ENCODE results near the gene SLC12A5.

Gene SLC12A5

DNA sequence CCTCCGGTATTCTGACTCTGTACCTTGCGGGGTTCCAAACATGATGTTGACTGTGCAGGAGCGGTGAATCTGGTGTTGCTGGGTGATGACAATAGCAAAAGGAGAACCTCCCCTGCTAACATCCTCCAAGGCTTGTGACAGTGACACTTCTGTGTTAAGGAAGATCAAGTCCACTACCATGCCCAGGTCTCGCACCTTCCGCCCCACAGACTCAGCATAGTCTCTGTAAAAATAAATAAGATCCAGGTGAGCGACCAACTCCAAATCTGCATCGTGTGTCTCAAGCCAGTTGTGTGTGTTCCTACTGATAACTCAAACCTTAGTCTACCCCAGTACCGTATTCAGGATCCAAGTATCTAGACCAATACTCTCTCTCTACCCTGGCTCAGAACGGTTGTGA, 36.0 kb downstream of the SLC12A5 start:
- Histone ChIP-seq H3K4me2 (ENCODE audit: insufficient read depth, low read length, poor library complexity, severe bottlenecking) (no peak overlapping the region), H3K9ac (ENCODE audit: low read depth, low read length, poor library complexity) (no peak overlapping the region), H3K18ac (ENCODE audit: low read length) (no peak overlapping the region), H3K23ac (ENCODE audit: low read depth, low read length, poor library complexity) (no peak overlapping the region), H3K9me3 (replicated peaks in 1 of 2; ENCODE audit: control insufficient read depth in 2 of 2, insufficient read depth in 1 of 2, low read depth in 1 of 2, low read length in 2 of 2) (no peaks in the 10 kb centered on the region), H4K8ac (ENCODE audit: low read depth, low read length) (no peak overlapping the region), H3K4me3 (ENCODE audit: low read length in 2 of 2) (no peak overlapping the region), H3K4me1 (ENCODE audit: control insufficient read depth in 2 of 2, insufficient read depth in 1 of 2, low read depth in 1 of 2, low read length in 2 of 2) (no peaks in the 10 kb centered on the region), H3K79me1 (ENCODE audit: low read depth, low read length) (no peaks in the 10 kb centered on the region), H2AK5ac (ENCODE audit: low read depth, low read length) (no peak overlapping the region), H2BK15ac (ENCODE audit: low read length) (no peak overlapping the region), H3K36me3 (replicated peaks in 1 of 2; ENCODE audit: control insufficient read depth in 2 of 2, insufficient read depth in 2 of 2, low read length in 2 of 2) (peaks cover 65 to 99% of the 10 kb centered on the region in 2 donors), H3K27ac (replicated peaks; ENCODE audit: low read length) (no peak overlapping the region), H2AFZ (ENCODE audit: low read length) (no peak overlapping the region), H2BK12ac (ENCODE audit: low read length) (no peak overlapping the region), H2BK120ac (ENCODE audit: low read depth, low read length) (no peak overlapping the region), H4K91ac (ENCODE audit: low read depth, low read length, poor library complexity) (no peak overlapping the region), H3K14ac (ENCODE audit: low read length) (no peak overlapping the region), H2BK5ac (ENCODE audit: low read length) (no peak overlapping the region), H3K27me3 (ENCODE audit: control insufficient read depth in 3 of 3, insufficient read depth in 3 of 3, low read depth in 1 of 3, low read length in 3 of 3) (no peaks in the 10 kb centered on the region), H3K4ac (ENCODE audit: low read length) (no peak overlapping the region)
- DNase-seq (ENCODE audit: low spot score) = no peak
- no CpG with 5 or more reads among the region's 9 CpGs for WGBS, 2 donors (ENCODE audit: extremely low coverage in 2 of 2, insufficient read length in 2 of 2, insufficient replicate concordance in 1 of 2)

DNA sequence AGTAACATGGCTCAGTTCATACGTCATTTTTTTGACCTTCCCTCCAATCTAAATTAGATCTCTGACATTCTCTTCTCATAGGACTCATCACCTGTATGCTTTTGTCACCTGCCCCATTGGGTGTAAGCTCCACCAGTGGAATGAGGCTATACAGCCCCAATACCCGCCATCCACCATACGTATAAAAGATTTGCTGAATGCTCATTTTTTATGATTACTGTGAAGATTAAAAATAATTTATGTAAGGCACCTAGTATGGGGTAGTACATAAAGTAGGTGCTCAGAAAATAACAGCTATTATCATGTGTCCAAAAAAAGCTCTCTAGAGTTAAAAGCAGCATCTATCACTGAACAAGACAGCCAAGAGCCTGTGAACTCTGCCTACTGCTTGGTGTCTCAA, 36.7 kb downstream of the SLC12A5 start:
- Histone ChIP-seq H3K14ac (ENCODE audit: low read length) (no peak overlapping the region), H3K36me3 (replicated peaks in 1 of 2; ENCODE audit: control insufficient read depth in 2 of 2, insufficient read depth in 2 of 2, low read length in 2 of 2) (peaks cover 61 to 99% of the 10 kb centered on the region in 2 donors), H4K91ac (ENCODE audit: low read depth, low read length, poor library complexity) (no peak overlapping the region), H3K9me3 (replicated peaks in 1 of 2; ENCODE audit: control insufficient read depth in 2 of 2, insufficient read depth in 1 of 2, low read depth in 1 of 2, low read length in 2 of 2) (no peaks in the 10 kb centered on the region), H3K27me3 (ENCODE audit: control insufficient read depth in 3 of 3, insufficient read depth in 3 of 3, low read depth in 1 of 3, low read length in 3 of 3) (no peaks in the 10 kb centered on the region), H3K27ac (replicated peaks; ENCODE audit: low read length) (no peak overlapping the region), H2BK120ac (ENCODE audit: low read depth, low read length) (no peak overlapping the region), H3K79me1 (ENCODE audit: low read depth, low read length) (no peaks in the 10 kb centered on the region), H2AK5ac (ENCODE audit: low read depth, low read length) (no peak overlapping the region), H3K4me3 (ENCODE audit: low read length in 2 of 2) (no peak overlapping the region), H2BK12ac (ENCODE audit: low read length) (no peak overlapping the region), H2BK15ac (ENCODE audit: low read length) (no peak overlapping the region), H3K4ac (ENCODE audit: low read length) (no peak overlapping the region), H2AFZ (ENCODE audit: low read length) (no peak overlapping the region), H2BK5ac (ENCODE audit: low read length) (no peak overlapping the region), H3K23ac (ENCODE audit: low read depth, low read length, poor library complexity) (no peak overlapping the region), H3K4me2 (ENCODE audit: insufficient read depth, low read length, poor library complexity, severe bottlenecking) (no peak overlapping the region), H4K8ac (ENCODE audit: low read depth, low read length) (no peak overlapping the region), H3K18ac (ENCODE audit: low read length) (no peak overlapping the region), H3K4me1 (ENCODE audit: control insufficient read depth in 2 of 2, insufficient read depth in 1 of 2, low read depth in 1 of 2, low read length in 2 of 2) (no peaks in the 10 kb centered on the region), H3K9ac (ENCODE audit: low read depth, low read length, poor library complexity) (no peak overlapping the region)
- no CpG with 5 or more reads among the region's 3 CpGs for WGBS, 2 donors (ENCODE audit: extremely low coverage in 2 of 2, insufficient read length in 2 of 2, insufficient replicate concordance in 1 of 2)
- DNase-seq (ENCODE audit: low spot score) = no peak

DNA sequence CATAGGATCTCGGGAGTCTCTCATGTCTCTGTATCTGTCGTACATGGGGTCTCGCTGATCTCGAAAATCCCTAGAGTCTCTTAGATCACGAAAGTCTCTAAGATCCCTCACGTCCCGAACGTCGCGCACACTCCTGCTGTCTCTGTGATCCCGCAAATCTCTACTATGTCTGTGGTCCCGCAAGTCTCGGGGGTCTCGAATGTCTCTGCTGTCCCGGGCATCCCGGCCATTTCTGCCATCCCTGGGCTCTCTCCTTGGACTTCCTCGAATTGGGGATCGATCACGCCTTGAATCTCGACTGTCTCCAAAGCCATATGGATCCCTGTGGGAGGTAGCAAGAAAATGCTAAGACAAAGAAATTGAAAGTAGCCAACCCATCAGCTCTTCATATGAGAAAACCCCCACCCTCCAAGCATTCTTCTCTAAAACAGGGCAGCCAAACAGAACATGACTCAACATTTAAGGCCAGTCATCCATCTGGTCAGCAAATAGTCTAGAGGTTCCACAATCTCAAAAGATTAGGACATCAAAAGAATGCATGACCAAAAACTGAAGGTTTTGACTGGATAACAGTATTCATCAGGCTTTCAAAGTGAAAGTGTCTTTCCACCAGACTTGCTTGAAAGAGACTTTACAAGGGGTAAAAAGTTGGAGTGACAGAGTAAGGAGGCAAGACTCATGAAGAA, 41.3 kb downstream of the SLC12A5 start:
- no peaks in the 10 kb centered on the region for H3K27me3 ChIP-seq (ENCODE audit: control insufficient read depth in 3 of 3, insufficient read depth in 3 of 3, low read depth in 1 of 3, low read length in 3 of 3)
- no peak for DNase-seq (ENCODE audit: low spot score)
- H3K18ac ChIP-seq (ENCODE audit: low read length) = no peak overlapping the region
- no peak overlapping the region for H3K4me2 ChIP-seq (ENCODE audit: insufficient read depth, low read length, poor library complexity, severe bottlenecking)
- no peak overlapping the region for H2AFZ ChIP-seq (ENCODE audit: low read length)
- peaks cover 1% of the 10 kb centered on the region for H3K79me1 ChIP-seq (ENCODE audit: low read depth, low read length)
- H3K36me3 ChIP-seq (replicated peaks in 1 of 2; ENCODE audit: control insufficient read depth in 2 of 2, insufficient read depth in 2 of 2, low read length in 2 of 2) = peaks cover 20 to 86% of the 10 kb centered on the region in 2 donors
- H2BK15ac ChIP-seq (ENCODE audit: low read length) = no peak overlapping the region
- no peak overlapping the region for H2BK120ac ChIP-seq (ENCODE audit: low read depth, low read length)
- H4K8ac ChIP-seq (ENCODE audit: low read depth, low read length) = no peak overlapping the region
- H3K4me1 ChIP-seq (ENCODE audit: control insufficient read depth in 2 of 2, insufficient read depth in 1 of 2, low read depth in 1 of 2, low read length in 2 of 2) = peaks cover 9 to 17% of the 10 kb centered on the region in 2 donors
- peaks cover 0 to 3% of the 10 kb centered on the region in 2 donors for H3K9me3 ChIP-seq (replicated peaks in 1 of 2; ENCODE audit: control insufficient read depth in 2 of 2, insufficient read depth in 1 of 2, low read depth in 1 of 2, low read length in 2 of 2)
- no peak overlapping the region for H2BK5ac ChIP-seq (ENCODE audit: low read length)
- H2AK5ac ChIP-seq (ENCODE audit: low read depth, low read length) = no peak overlapping the region
- H2BK12ac ChIP-seq (ENCODE audit: low read length) = no peak overlapping the region
- no peak overlapping the region for H3K23ac ChIP-seq (ENCODE audit: low read depth, low read length, poor library complexity)
- H3K9ac ChIP-seq (ENCODE audit: low read depth, low read length, poor library complexity) = no peak overlapping the region
- no peak overlapping the region for H3K4me3 ChIP-seq (ENCODE audit: low read length in 2 of 2)
- no peak overlapping the region for H3K4ac ChIP-seq (ENCODE audit: low read length)
- no peak overlapping the region for H3K27ac ChIP-seq (replicated peaks; ENCODE audit: low read length)
- H3K14ac ChIP-seq (ENCODE audit: low read length) = no peak overlapping the region
- H4K91ac ChIP-seq (ENCODE audit: low read depth, low read length, poor library complexity) = no peak overlapping the region
- no CpG with 5 or more reads among the region's 20 CpGs for WGBS, 2 donors (ENCODE audit: extremely low coverage in 2 of 2, insufficient read length in 2 of 2, insufficient replicate concordance in 1 of 2)

DNA sequence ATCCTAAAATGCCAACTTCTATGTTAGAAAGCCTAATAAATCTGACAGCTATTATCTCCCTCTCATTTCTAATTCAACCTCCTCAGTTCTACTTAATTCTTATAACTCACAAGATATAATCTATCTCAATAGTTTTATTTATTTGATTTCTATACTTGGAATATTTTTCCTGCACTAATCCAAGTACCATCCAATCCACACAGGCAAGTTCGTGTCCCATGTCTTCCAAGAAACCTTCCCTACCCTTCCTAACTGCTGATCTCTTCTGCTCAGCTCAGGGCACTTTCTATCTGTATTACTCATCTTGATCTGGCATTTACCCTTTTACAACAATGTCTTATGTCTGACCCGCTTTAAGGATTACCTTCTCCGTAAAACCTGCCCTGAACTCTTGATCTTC, 42.6 kb downstream of the SLC12A5 start:
- H3K14ac ChIP-seq (ENCODE audit: low read length) = no peak overlapping the region
- H2BK5ac ChIP-seq (ENCODE audit: low read length) = no peak overlapping the region
- H2BK15ac ChIP-seq (ENCODE audit: low read length) = no peak overlapping the region
- H3K9ac ChIP-seq (ENCODE audit: low read depth, low read length, poor library complexity) = no peak overlapping the region
- DNase-seq (ENCODE audit: low spot score) = no peak
- H4K91ac ChIP-seq (ENCODE audit: low read depth, low read length, poor library complexity) = no peak overlapping the region
- H3K4me3 ChIP-seq (ENCODE audit: low read length in 2 of 2) = no peak overlapping the region
- WGBS, 2 donors (ENCODE audit: extremely low coverage in 2 of 2, insufficient read length in 2 of 2, insufficient replicate concordance in 1 of 2) = no CpG with 5 or more reads among the region's 3 CpGs
- H3K4ac ChIP-seq (ENCODE audit: low read length) = no peak overlapping the region
- no peak overlapping the region for H2AK5ac ChIP-seq (ENCODE audit: low read depth, low read length)
- H3K4me2 ChIP-seq (ENCODE audit: insufficient read depth, low read length, poor library complexity, severe bottlenecking) = no peak overlapping the region
- H4K8ac ChIP-seq (ENCODE audit: low read depth, low read length) = no peak overlapping the region
- H2BK120ac ChIP-seq (ENCODE audit: low read depth, low read length) = no peak overlapping the region
- H3K36me3 ChIP-seq (replicated peaks in 1 of 2; ENCODE audit: control insufficient read depth in 2 of 2, insufficient read depth in 2 of 2, low read length in 2 of 2) = peaks cover 9 to 86% of the 10 kb centered on the region in 2 donors
- H3K4me1 ChIP-seq (ENCODE audit: control insufficient read depth in 2 of 2, insufficient read depth in 1 of 2, low read depth in 1 of 2, low read length in 2 of 2) = peaks cover 9 to 17% of the 10 kb centered on the region in 2 donors
- H3K23ac ChIP-seq (ENCODE audit: low read depth, low read length, poor library complexity) = no peak overlapping the region
- H3K79me1 ChIP-seq (ENCODE audit: low read depth, low read length) = peaks cover 1% of the 10 kb centered on the region
- H3K27ac ChIP-seq (replicated peaks; ENCODE audit: low read length) = no peak overlapping the region
- H3K9me3 ChIP-seq (replicated peaks in 1 of 2; ENCODE audit: control insufficient read depth in 2 of 2, insufficient read depth in 1 of 2, low read depth in 1 of 2, low read length in 2 of 2) = peaks cover 0 to 3% of the 10 kb centered on the region in 2 donors
- H2AFZ ChIP-seq (ENCODE audit: low read length) = no peak overlapping the region
- H2BK12ac ChIP-seq (ENCODE audit: low read length) = no peak overlapping the region
- no peaks in the 10 kb centered on the region for H3K27me3 ChIP-seq (ENCODE audit: control insufficient read depth in 3 of 3, insufficient read depth in 3 of 3, low read depth in 1 of 3, low read length in 3 of 3)
- no peak overlapping the region for H3K18ac ChIP-seq (ENCODE audit: low read length)
